Natural killer cell (primary cell): ENCODE results near the gene FUCA1. TPM values are rescaled to one million over a fixed set of nuclear protein-coding genes. Genes with fewer than 3 reads are reported as not detected.

Source experiments
- ATAC-seq, 3 donors: fragments of 150-1000 bp in 2 of 3; fragments of 200-7000 bp in 1 of 3; cut with Tn5 transposase; 1 replicate in 1 of 3; 2 replicates in 2 of 3; pipeline ENCODE4 v1.10.0; 2021; ENCODE audit warnings: mild to moderate bottlenecking in 2 of 3, moderate library complexity in 2 of 3
- DNase-seq, 2 donors: peaks; one replicate each; pipeline versions ENCODE4 v3.0.0 to v3.0.0-alpha.2; 2013 to 2021; ENCODE audit warnings: mixed read lengths in 1 of 2
- H3K27ac ChIP-seq: one replicate; pipeline ENCODE4 v1.5.1; 2013; ENCODE audit warnings: mild to moderate bottlenecking, low read length
- H3K27me3 ChIP-seq: one replicate; pipeline ENCODE4 v1.6.1; 2013; ENCODE audit warnings: low read length; ENCODE audit not compliant: control insufficient read depth, insufficient read depth
- H3K36me3 ChIP-seq: one replicate; pipeline ENCODE4 v1.6.1; 2013; ENCODE audit warnings: low read length; ENCODE audit not compliant: control insufficient read depth, insufficient read depth
- H3K4me1 ChIP-seq: one replicate; pipeline ENCODE4 v1.6.1; 2013; ENCODE audit warnings: low read length; ENCODE audit not compliant: control insufficient read depth, insufficient read depth
- H3K4me3 ChIP-seq: one replicate; pipeline ENCODE4 v1.5.1; 2013; ENCODE audit warnings: low read length
- H3K9me3 ChIP-seq: one replicate; pipeline ENCODE4 v1.6.1; 2013; ENCODE audit warnings: low read length; ENCODE audit not compliant: control insufficient read depth, insufficient read depth
- H3K27ac Mint-ChIP-seq, 2 donors: one replicate each; pipeline ENCODE4 v1.8.0; 2022; ENCODE audit warnings: mild to moderate bottlenecking in 2 of 2, mixed read lengths in 2 of 2, moderate library complexity in 1 of 2
- H3K27me3 Mint-ChIP-seq, 2 donors: one replicate each; pipeline ENCODE4 v1.8.0; 2022; ENCODE audit warnings: low read depth in 2 of 2, mixed read lengths in 2 of 2
- H3K36me3 Mint-ChIP-seq: one replicate; pipeline ENCODE4 v1.8.0; 2022; ENCODE audit warnings: mixed read lengths
- H3K4me1 Mint-ChIP-seq, 2 donors: one replicate each; pipeline ENCODE4 v1.8.0; 2022; ENCODE audit warnings: mixed read lengths in 2 of 2
- H3K4me3 Mint-ChIP-seq: one replicate; pipeline ENCODE4 v1.8.0; 2022; ENCODE audit warnings: mild to moderate bottlenecking, moderate library complexity, mixed read lengths
- H3K9me3 Mint-ChIP-seq, 2 donors: one replicate each; pipeline ENCODE4 v1.8.0; 2022; ENCODE audit warnings: mixed read lengths in 2 of 2
- CTCF ChIP-seq: fragments of 200-600 bp; IDR thresholded peaks from one replicate; pipeline ENCODE4 v1.8.0; 2022; ENCODE audit warnings: antibody characterized with exemption
- WGBS: methylation state at CpG from one replicate; pipeline ENCODE4 v1.1.7; 2013; ENCODE audit warnings: missing lambda C conversion rate; ENCODE audit not compliant: insufficient coverage; 5-methylcytosine and 5-hydroxymethylcytosine counted together
- intact Hi-C: fragments of 100-400 bp; cut with micrococcal nuclease; formaldehyde crosslinking; loops from one replicate; pipeline ENCODE4 v1.14.2; 2022
- total RNA-seq, 4 donors: library from RNA; stranded (reverse); fragments of 120-200 nt in 1 of 4; gene quantifications; one replicate each; pipeline versions ENCODE4 v1.2.3 to v1.2.4, GENCODE V29; 2013 to 2022

Gene FUCA1
- total RNA-seq, 3 donors from 2014 or later (not counting 1 experiment from before 2014, with no cell fraction given): 6.8 to 12.5 (median 11.9) TPM

GRCh38 chr1:23910553-23911246 is 42.6 kb upstream of the FUCA1 start:
- peak overlapping the region; percentile 70 for H3K27ac ChIP-seq
- TF ChIP-seq CTCF: no peak
- H3K36me3 ChIP-seq: peaks cover 4% of the 10 kb centered on the region
- H3K4me1 ChIP-seq: peaks cover 82% of the 10 kb centered on the region
- ATAC-seq (peak; percentile 21 to 45 (median 43)), DNase-seq (peak in 1 of 2 donors; percentile 47)
- 42% methylated on average over 9 of the region's 11 CpGs for WGBS
- H3K4me3 ChIP-seq: peak overlapping the region; percentile 25
- H3K27ac Mint-ChIP-seq: peak overlapping the region; percentile 50 to 89
- intact Hi-C loops: loop anchor here (2.0 kb wide), 1 partner anchor 14 kb away; no protein-coding TSS in a partner anchor
- peaks cover 58 to 59% of the 10 kb centered on the region in 2 donors for H3K4me1 Mint-ChIP-seq
- no peaks in the 10 kb centered on the region for H3K27me3 ChIP-seq
- no peaks in the 10 kb centered on the region for H3K9me3 Mint-ChIP-seq
- H3K27me3 Mint-ChIP-seq: peaks cover 0 to 3% of the 10 kb centered on the region in 2 donors
- peak overlapping the region; percentile 87 for H3K4me3 Mint-ChIP-seq
- H3K36me3 Mint-ChIP-seq: no peaks in the 10 kb centered on the region
- no peaks in the 10 kb centered on the region for H3K9me3 ChIP-seq

- H3K27ac Mint-ChIP-seq: peak overlapping the region; percentile 50 to 89
- peaks cover 58 to 64% of the 10 kb centered on the region in 2 donors for H3K4me1 Mint-ChIP-seq
- TF ChIP-seq CTCF: no peak
- peaks cover 5% of the 10 kb centered on the region for H3K36me3 ChIP-seq
- peak in 1 of 2 donors; percentile 28 for DNase-seq
- no peaks in the 10 kb centered on the region for H3K9me3 Mint-ChIP-seq
- no peaks in the 10 kb centered on the region for H3K27me3 ChIP-seq
- no peaks in the 10 kb centered on the region for H3K36me3 Mint-ChIP-seq
- H3K27ac ChIP-seq: peak overlapping the region; percentile 70
- H3K4me3 ChIP-seq: peak overlapping the region; percentile 8
- WGBS: 17% methylated on average over 8 of the region's 8 CpGs
- no peaks in the 10 kb centered on the region for H3K9me3 ChIP-seq
- ATAC-seq: peak in 1 of 3 donors; percentile 14
- peaks cover 0 to 7% of the 10 kb centered on the region in 2 donors for H3K27me3 Mint-ChIP-seq
- H3K4me1 ChIP-seq: peaks cover 88% of the 10 kb centered on the region
- H3K4me3 Mint-ChIP-seq: peak overlapping the region; percentile 87
- intact Hi-C loops: loop anchor here (2.0 kb wide), 1 partner anchor 13 kb away; no protein-coding TSS in a partner anchor
Observed at GRCh38 chr1:23910144-23910543, 42.1 kb upstream of the FUCA1 start.

- intact Hi-C loops: no loop called here
- H3K27me3 Mint-ChIP-seq: peaks cover 5 to 10% of the 10 kb centered on the region in 2 donors
- ATAC-seq (peak in 1 of 3 donors; percentile 7), DNase-seq (peak in 1 of 2 donors; percentile 21)
- TF ChIP-seq CTCF: no peak
- Histone ChIP-seq H3K9me3 (no peaks in the 10 kb centered on the region), H3K27ac (peak overlapping the region; percentile 70), H3K36me3 (peaks cover 5% of the 10 kb centered on the region), H3K4me3 (peak overlapping the region; percentile 8), H3K27me3 (no peaks in the 10 kb centered on the region), H3K4me1 (peaks cover 94% of the 10 kb centered on the region)
- H3K4me3 Mint-ChIP-seq: peak overlapping the region; percentile 87
- WGBS: 67% methylated on average over 9 of the region's 10 CpGs
- peaks cover 52 to 69% of the 10 kb centered on the region in 2 donors for H3K4me1 Mint-ChIP-seq
- no peaks in the 10 kb centered on the region for H3K36me3 Mint-ChIP-seq
- peak overlapping the region; percentile 50 to 89 for H3K27ac Mint-ChIP-seq
- no peaks in the 10 kb centered on the region for H3K9me3 Mint-ChIP-seq
Observed at GRCh38 chr1:23909412-23909811, 41.3 kb upstream of the FUCA1 start.
